DND-41 (cell line): Measurements from ENCODE around the gene OLR1.

Experiments used
- EZH2 ChIP-seq: IDR thresholded peaks from 3 replicates; pipeline ENCODE4 v1.6.1; 2012; ENCODE audit warnings: borderline replicate concordance, low read depth, mild to moderate bottlenecking, moderate library complexity, low read length, inconsistent platforms; ENCODE audit not compliant: severe bottlenecking
- TF ChIP-seq, protein P1 (sequence below): IDR thresholded peaks from 2 replicates; pipeline ENCODE4 v1.5.1; 2012; ENCODE audit warnings: borderline replicate concordance, low read length, moderate library complexity, mild to moderate bottlenecking; ENCODE audit not compliant: poor library complexity, severe bottlenecking; ENCODE audit errors: extremely low read depth

DNA sequence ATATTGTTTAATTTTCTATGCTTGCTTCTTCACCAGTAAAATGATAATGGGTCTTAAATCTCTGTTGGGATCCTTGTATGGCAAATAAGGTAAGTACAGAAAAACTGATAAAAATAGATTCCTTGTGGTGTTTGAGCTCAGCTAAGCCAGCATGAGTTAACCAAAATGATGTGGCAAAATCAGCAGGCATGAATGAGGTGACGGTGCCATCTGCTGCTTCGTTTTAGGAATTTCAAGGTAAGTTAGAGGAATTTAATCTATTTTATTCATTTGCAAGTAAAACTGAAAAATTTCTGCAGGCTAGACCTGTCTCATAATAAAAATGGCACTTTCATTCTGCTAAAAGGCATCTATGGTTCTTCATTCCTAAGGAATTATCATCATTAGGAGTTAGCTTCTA is 31.9 kb downstream of the OLR1 start:
- TF ChIP-seq EZH2, result no peak
- TF ChIP-seq, protein P1, sequence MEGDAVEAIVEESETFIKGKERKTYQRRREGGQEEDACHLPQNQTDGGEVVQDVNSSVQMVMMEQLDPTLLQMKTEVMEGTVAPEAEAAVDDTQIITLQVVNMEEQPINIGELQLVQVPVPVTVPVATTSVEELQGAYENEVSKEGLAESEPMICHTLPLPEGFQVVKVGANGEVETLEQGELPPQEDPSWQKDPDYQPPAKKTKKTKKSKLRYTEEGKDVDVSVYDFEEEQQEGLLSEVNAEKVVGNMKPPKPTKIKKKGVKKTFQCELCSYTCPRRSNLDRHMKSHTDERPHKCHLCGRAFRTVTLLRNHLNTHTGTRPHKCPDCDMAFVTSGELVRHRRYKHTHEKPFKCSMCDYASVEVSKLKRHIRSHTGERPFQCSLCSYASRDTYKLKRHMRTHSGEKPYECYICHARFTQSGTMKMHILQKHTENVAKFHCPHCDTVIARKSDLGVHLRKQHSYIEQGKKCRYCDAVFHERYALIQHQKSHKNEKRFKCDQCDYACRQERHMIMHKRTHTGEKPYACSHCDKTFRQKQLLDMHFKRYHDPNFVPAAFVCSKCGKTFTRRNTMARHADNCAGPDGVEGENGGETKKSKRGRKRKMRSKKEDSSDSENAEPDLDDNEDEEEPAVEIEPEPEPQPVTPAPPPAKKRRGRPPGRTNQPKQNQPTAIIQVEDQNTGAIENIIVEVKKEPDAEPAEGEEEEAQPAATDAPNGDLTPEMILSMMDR, result peak; percentile 63
